Endothelial cell of umbilical vein (primary cell): ENCODE measurements around the gene EP400. TPM values are rescaled to one million over a fixed set of nuclear protein-coding genes. Genes with fewer than 3 reads are reported as not detected.

Experiments
- BruUV-seq: library from RNA; stranded (reverse); fragments of 400-500 nt; replicated peaks from 2 replicates; lab custom pipeline; 2021; lab: Mats Ljungman, UMichigan
- CTCF ChIA-PET: fragments of 300-600, 350-600 bp; sonication (Branson Sonifier 250); formaldehyde crosslinking; loops from one replicate; lab custom pipeline; 2021; ENCODE audit warnings: antibody characterized with exemption, inconsistent platforms; lab: Charles Lee
- POLR2A ChIA-PET: fragments of 300-600, 350-600 bp; sonication (Branson Sonifier 250); formaldehyde crosslinking; loops from one replicate; lab custom pipeline; 2021; ENCODE audit warnings: antibody characterized with exemption, inconsistent platforms; lab: Charles Lee
- DNase-seq: peaks from one replicate; pipeline ENCODE4 v3.0.0-alpha.2; 2011; ENCODE audit warnings: low read depth, low spot score
- FAIRE-seq: peaks from 2 replicates; lab custom pipeline; 2011; peaks lifted over from hg19 to GRCh38; lab: Jason Lieb, UNC
- H2AFZ ChIP-seq: 2 replicates; pipeline ENCODE4 v1.6.0; 2012; ENCODE audit warnings: low read depth, low read length, control low read depth, inconsistent platforms
- H3K27ac ChIP-seq: 2 replicates; pipeline ENCODE4 v1.5.1; 2011; ENCODE audit warnings: low read depth, mild to moderate bottlenecking, control low read depth, low read length, moderate library complexity; ENCODE audit not compliant: insufficient read depth
- H3K27me3 ChIP-seq, 2 experiments: 2 replicates each; pipeline versions ENCODE4 v1.6.0 to v1.6.1; 2011; ENCODE audit warnings: low read length in 2 of 2, mixed read lengths in 1 of 2; ENCODE audit not compliant: control insufficient read depth in 2 of 2, insufficient read depth in 2 of 2
- H3K36me3 ChIP-seq, 2 experiments: 2 replicates in 1 of 2; 3 replicates in 1 of 2; pipeline ENCODE4 v1.5.1; 2011; ENCODE audit warnings: low read length in 2 of 2, mild to moderate bottlenecking in 1 of 2, moderate library complexity in 1 of 2; ENCODE audit not compliant: control insufficient read depth in 2 of 2, insufficient read depth in 2 of 2; ENCODE audit errors: extremely low read depth in 1 of 2
- H3K4me1 ChIP-seq: 3 replicates; pipeline ENCODE4 v1.5.1; 2011; ENCODE audit warnings: mild to moderate bottlenecking, low read length; ENCODE audit not compliant: control insufficient read depth, insufficient read depth; ENCODE audit errors: extremely low read depth
- H3K4me2 ChIP-seq: 2 replicates; pipeline ENCODE4 v1.6.1; 2011; ENCODE audit warnings: low read length, control low read depth, mixed read lengths; ENCODE audit not compliant: insufficient read depth
- H3K4me3 ChIP-seq, 3 experiments: fragments of 200-600 bp in 1 of 3; sonication (generic), shearing (Covaris generic) in 1 of 3; replicated peaks in 1 of 3; 2 replicates each; pipeline ENCODE4 v1.5.1; 2011 to 2016; ENCODE audit warnings: control low read depth in 3 of 3, low read length in 3 of 3, mild to moderate bottlenecking in 2 of 3, inconsistent platforms in 1 of 3, low read depth in 1 of 3, moderate library complexity in 1 of 3; ENCODE audit not compliant: insufficient read depth in 1 of 3
- H3K79me2 ChIP-seq: 2 replicates; pipeline ENCODE4 v1.6.0; 2012; ENCODE audit warnings: low read length, inconsistent platforms; ENCODE audit not compliant: control insufficient read depth, insufficient read depth
- H3K9ac ChIP-seq: replicated peaks from 2 replicates; pipeline ENCODE3; 2011; ENCODE audit warnings: low read length, control low read depth; ENCODE audit not compliant: insufficient read depth; ENCODE audit errors: extremely low read depth
- H3K9me1 ChIP-seq: replicated peaks from 3 replicates; pipeline ENCODE4 v1.6.0; 2011; ENCODE audit warnings: mild to moderate bottlenecking, low read length; ENCODE audit not compliant: control insufficient read depth, insufficient read depth; ENCODE audit errors: extremely low read depth
- H3K9me3 ChIP-seq: replicated peaks from 2 replicates; pipeline ENCODE4 v1.5.1; 2012; ENCODE audit warnings: low read length, inconsistent platforms; ENCODE audit not compliant: control insufficient read depth, insufficient read depth
- H4K20me1 ChIP-seq: replicated peaks from 2 replicates; pipeline ENCODE3; 2011; ENCODE audit warnings: mild to moderate bottlenecking, low read length; ENCODE audit not compliant: control insufficient read depth, insufficient read depth; ENCODE audit errors: extremely low read depth
- EZH2 ChIP-seq: IDR thresholded peaks from 2 replicates; pipeline ENCODE4 v1.6.1; 2012; ENCODE audit warnings: borderline replicate concordance, low read depth, mild to moderate bottlenecking, moderate library complexity, low read length, inconsistent platforms; ENCODE audit not compliant: severe bottlenecking
- FOS ChIP-seq: IDR thresholded peaks from 2 replicates; pipeline ENCODE4 v1.6.1; 2011; ENCODE audit warnings: mild to moderate bottlenecking, low read length, moderate library complexity, borderline replicate concordance; ENCODE audit not compliant: insufficient read depth
- GATA2 ChIP-seq: IDR thresholded peaks from 2 replicates; pipeline ENCODE4 v1.7.0; 2011; ENCODE audit warnings: low read depth, mild to moderate bottlenecking, moderate library complexity, mixed read lengths, low read length; ENCODE audit not compliant: insufficient read length, insufficient read depth
- JUN ChIP-seq: IDR thresholded peaks from 2 replicates; pipeline ENCODE4 v1.6.1; 2011; ENCODE audit warnings: borderline replicate concordance, low read depth; ENCODE audit not compliant: insufficient read length, insufficient read depth
- MYC ChIP-seq: IDR thresholded peaks from one replicate; pipeline ENCODE4 v1.6.1; 2011; ENCODE audit warnings: mild to moderate bottlenecking, low read depth, low read length
- POLR2A ChIP-seq: IDR thresholded peaks from 2 replicates; pipeline ENCODE4 v1.6.1; 2012; ENCODE audit warnings: low read depth, mild to moderate bottlenecking, control low read depth, low read length
- POLR2AphosphoS5 ChIP-seq: IDR thresholded peaks from 2 replicates; pipeline ENCODE4 v1.6.1; 2012; ENCODE audit warnings: low read depth, mild to moderate bottlenecking, control low read depth, low read length, moderate library complexity; ENCODE audit not compliant: insufficient read depth
- dilution Hi-C: fragments of 300-500 bp; cut with MboI; formaldehyde crosslinking; loops from one replicate; pipeline ENCODE4 v1.15.0; 2019; ENCODE audit warnings: low sequenced_read_pairs; ENCODE audit not compliant: extremely low pct_ligation_motif_present
- intact Hi-C: fragments of 100-400 bp; cut with micrococcal nuclease; formaldehyde crosslinking; loops from one replicate; pipeline ENCODE4 v1.10.0; 2022
- polyA plus RNA-seq, 4 experiments: library from polyadenylated mRNA; depleted of rRNA in 3 of 4; stranded (reverse) in 3 of 4; unstranded in 1 of 4; fragments of >200 nt; gene quantifications; 2 replicates each; pipeline versions ENCODE4 v1.2.1 to v1.2.3, GENCODE V29; 2011 to 2012; ENCODE audit warnings: missing spikeins in 1 of 4
- total RNA-seq: library from RNA; stranded (reverse); gene quantifications from 2 replicates; pipeline ENCODE4 v1.2.3, GENCODE V29; 2021
- TF ChIP-seq, protein P1 (sequence below), 2 donors: IDR thresholded peaks; 1 replicate in 1 of 2; 2 replicates in 1 of 2; pipeline ENCODE4 v1.5.1; 2011; ENCODE audit warnings: low read length in 2 of 2, mild to moderate bottlenecking in 2 of 2, moderate library complexity in 2 of 2, control low read depth in 1 of 2, inconsistent platforms in 1 of 2, low read depth in 1 of 2; ENCODE audit not compliant: insufficient read depth in 1 of 2; ENCODE audit errors: extremely low read depth in 1 of 2
- TF ChIP-seq, protein P2 (sequence below): IDR thresholded peaks from 2 replicates; pipeline ENCODE4 v1.6.1; 2011; ENCODE audit not compliant: insufficient read depth, insufficient read length

EP400 gene
- total and polyA plus RNA-seq, 2 donors (not counting 3 experiments of a cell fraction or from before 2014, with no cell fraction given), result 9.0 to 57.7 TPM

DNA sequence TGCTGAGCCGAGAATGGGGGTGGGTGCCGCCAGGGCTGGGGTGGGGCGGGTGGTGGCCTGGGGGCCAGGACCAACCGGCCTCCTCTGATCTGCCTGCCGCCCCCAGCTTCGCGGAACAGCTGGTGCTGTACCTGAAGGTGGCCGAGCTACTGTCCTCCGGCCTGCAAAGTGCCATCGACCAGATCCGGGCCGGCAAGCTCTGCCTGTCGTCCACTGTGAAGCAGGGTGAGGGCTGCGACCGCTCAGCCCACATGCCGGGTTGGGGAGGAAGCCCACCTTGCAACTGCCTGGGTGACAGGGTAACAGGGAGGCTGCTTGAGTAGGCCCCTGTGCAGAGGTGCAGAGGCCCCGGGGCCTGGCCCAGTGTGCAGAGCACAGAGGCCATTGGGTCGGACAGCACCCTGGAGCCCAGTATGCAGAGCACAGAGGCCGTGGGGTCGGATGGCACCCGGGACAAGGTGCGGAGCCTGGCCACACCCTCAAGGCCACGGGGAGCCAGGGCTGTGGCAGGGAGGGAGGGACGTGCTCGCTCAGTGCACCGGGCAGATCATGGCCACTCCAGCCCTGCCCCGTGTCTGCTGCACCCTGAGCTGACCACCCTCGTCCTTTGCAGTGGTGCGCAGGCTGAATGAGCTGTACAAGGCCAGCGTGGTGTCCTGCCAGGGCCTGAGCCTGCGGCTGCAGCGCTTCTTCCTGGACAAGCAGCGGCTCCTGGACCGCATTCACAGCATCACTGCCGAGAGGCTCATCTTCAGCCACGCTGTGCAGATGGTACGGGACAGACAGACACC lies 30.2 kb upstream of the EP400 start:
- Histone ChIP-seq H3K27ac (no peak overlapping the region), H3K4me1 (no peaks in the 10 kb centered on the region), H3K9ac (no peak overlapping the region), H3K9me1 (no peaks in the 10 kb centered on the region), H3K4me3 (no peak overlapping the region), H4K20me1 (no peaks in the 10 kb centered on the region), H3K79me2 (no peaks in the 10 kb centered on the region), H3K36me3 (peaks cover 4 to 42% of the 10 kb centered on the region in 2 experiments), H3K27me3 (no peaks in the 10 kb centered on the region), H3K4me2 (no peak overlapping the region), H3K9me3 (no peaks in the 10 kb centered on the region), H2AFZ (no peak overlapping the region)
- no peak for FAIRE-seq
- DNase-seq, result no peak
- CTCF ChIA-PET, result no interaction called here
- BruUV-seq, result no TSS peak
- TF ChIP-seq FOS (no peak), JUN (no peak), GATA2 (no peak), POLR2A (no peak), MYC (no peak), EZH2 (no peak), POLR2AphosphoS5 (no peak)
- TF ChIP-seq, protein P1, sequence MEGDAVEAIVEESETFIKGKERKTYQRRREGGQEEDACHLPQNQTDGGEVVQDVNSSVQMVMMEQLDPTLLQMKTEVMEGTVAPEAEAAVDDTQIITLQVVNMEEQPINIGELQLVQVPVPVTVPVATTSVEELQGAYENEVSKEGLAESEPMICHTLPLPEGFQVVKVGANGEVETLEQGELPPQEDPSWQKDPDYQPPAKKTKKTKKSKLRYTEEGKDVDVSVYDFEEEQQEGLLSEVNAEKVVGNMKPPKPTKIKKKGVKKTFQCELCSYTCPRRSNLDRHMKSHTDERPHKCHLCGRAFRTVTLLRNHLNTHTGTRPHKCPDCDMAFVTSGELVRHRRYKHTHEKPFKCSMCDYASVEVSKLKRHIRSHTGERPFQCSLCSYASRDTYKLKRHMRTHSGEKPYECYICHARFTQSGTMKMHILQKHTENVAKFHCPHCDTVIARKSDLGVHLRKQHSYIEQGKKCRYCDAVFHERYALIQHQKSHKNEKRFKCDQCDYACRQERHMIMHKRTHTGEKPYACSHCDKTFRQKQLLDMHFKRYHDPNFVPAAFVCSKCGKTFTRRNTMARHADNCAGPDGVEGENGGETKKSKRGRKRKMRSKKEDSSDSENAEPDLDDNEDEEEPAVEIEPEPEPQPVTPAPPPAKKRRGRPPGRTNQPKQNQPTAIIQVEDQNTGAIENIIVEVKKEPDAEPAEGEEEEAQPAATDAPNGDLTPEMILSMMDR (IDR thresholded peaks at IDR 0.05; ENCODE audit: extremely low read depth in 1 of 2, insufficient read depth in 1 of 2, low read depth in 1 of 2, low read length in 2 of 2), result no peak
- TF ChIP-seq, protein P2, sequence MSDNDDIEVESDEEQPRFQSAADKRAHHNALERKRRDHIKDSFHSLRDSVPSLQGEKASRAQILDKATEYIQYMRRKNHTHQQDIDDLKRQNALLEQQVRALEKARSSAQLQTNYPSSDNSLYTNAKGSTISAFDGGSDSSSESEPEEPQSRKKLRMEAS, result no peak
- dilution Hi-C loops (no loop called here), intact Hi-C loops (no loop called here)
- POLR2A ChIA-PET, result no interaction called here
